ENCODE measurements around the gene BCL2L2.
A peak's percentile ranks its signal among the peaks of the same experiment; 100 is the strongest.

The BCL2L2 gene

GRCh38 chr14:23360496-23360895, 53.9 kb downstream of the BCL2L2 start:
- DNase-seq (ENCODE audit: insufficient read length, low spot score) (peak; percentile 38), FAIRE-seq (no peak)
- no peak for TF ChIP-seq POLR2A (IDR thresholded peaks at IDR 0.05; ENCODE audit: low read depth, low read length)

GRCh38 chr14:23361320-23361719, 54.7 kb downstream of the BCL2L2 start:
- TF ChIP-seq POLR2A (IDR thresholded peaks at IDR 0.05; ENCODE audit: low read depth, low read length): no peak
- DNase-seq (ENCODE audit: insufficient read length, low spot score) (no peak), FAIRE-seq (no peak)

Measured in H54 (cell line).